ENCODE measurements around the gene ABCB4. TPM values are rescaled to one million over a fixed set of nuclear protein-coding genes. Genes with fewer than 3 reads are reported as not detected.

The ABCB4 gene
- total RNA-seq, 4 donors from 2014 or later: 1.6 to 2.8 (median 1.9) TPM; not detected in 1

DNA sequence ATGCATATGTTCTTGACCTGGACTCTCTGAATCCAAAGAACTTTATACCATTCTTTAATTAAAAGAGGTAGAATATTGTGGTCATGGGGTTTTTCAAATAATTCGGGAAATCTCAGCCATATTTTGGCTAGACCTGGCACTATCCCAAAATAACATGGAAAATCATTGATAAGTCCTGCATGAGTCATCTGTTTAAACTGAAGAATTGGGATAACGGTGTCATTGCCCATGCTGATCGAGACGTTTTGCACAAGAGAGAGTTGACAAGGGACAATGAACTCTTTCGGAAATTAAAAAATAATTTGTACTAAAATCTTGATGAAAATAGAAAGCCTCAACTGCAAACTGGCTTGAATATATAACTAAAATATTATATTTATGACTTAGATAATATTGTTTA is 19.9 kb upstream of the ABCB4 start:
- 76% methylated on average over 5 of the region's 5 CpGs for WGBS
- no peak overlapping the region for H3K27ac ChIP-seq
- H3K27me3 ChIP-seq: no peaks in the 10 kb centered on the region
- H3K4me1 ChIP-seq: no peaks in the 10 kb centered on the region
- DNase-seq (ENCODE audit: low spot score in 2 of 2): no peak
- no peak for TF ChIP-seq POLR2AphosphoS5 (IDR thresholded peaks at IDR 0.05)
- no peak for TF ChIP-seq POLR2A (IDR thresholded peaks at IDR 0.05)
- TF ChIP-seq, protein P1, sequence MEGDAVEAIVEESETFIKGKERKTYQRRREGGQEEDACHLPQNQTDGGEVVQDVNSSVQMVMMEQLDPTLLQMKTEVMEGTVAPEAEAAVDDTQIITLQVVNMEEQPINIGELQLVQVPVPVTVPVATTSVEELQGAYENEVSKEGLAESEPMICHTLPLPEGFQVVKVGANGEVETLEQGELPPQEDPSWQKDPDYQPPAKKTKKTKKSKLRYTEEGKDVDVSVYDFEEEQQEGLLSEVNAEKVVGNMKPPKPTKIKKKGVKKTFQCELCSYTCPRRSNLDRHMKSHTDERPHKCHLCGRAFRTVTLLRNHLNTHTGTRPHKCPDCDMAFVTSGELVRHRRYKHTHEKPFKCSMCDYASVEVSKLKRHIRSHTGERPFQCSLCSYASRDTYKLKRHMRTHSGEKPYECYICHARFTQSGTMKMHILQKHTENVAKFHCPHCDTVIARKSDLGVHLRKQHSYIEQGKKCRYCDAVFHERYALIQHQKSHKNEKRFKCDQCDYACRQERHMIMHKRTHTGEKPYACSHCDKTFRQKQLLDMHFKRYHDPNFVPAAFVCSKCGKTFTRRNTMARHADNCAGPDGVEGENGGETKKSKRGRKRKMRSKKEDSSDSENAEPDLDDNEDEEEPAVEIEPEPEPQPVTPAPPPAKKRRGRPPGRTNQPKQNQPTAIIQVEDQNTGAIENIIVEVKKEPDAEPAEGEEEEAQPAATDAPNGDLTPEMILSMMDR (IDR thresholded peaks at IDR 0.05): no peak
- no peak for TF ChIP-seq EP300 (IDR thresholded peaks at IDR 0.05)
- no peaks in the 10 kb centered on the region for H3K36me3 ChIP-seq
- no peak overlapping the region for H3K4me3 ChIP-seq
- H3K9me3 ChIP-seq: no peaks in the 10 kb centered on the region

DNA sequence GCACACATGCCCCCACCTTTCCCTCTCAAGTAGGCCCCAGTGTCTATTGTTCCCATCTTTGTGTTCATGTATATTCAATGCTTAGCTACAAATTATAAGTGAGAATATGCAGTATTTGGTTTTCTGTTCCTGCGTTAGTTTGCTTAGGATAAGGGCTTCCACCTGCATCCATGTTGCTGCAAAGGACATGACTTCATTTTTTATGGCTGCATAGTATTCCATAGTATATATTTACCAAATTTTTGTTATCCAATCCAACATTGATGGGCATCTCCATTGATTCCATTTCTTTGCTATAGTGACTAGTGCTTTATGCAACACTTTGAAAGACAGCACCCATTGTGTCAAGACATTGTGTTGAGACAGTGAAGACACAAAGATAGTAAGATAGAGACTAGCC is 19.0 kb upstream of the ABCB4 start:
- DNase-seq (ENCODE audit: low spot score in 2 of 2): no peak
- no peak for TF ChIP-seq EP300 (IDR thresholded peaks at IDR 0.05)
- no peak for TF ChIP-seq POLR2A (IDR thresholded peaks at IDR 0.05)
- TF ChIP-seq, protein P1 (IDR thresholded peaks at IDR 0.05): no peak
- TF ChIP-seq POLR2AphosphoS5 (IDR thresholded peaks at IDR 0.05): no peak
- WGBS: 97% methylated on average over 1 of the region's 1 CpG

GRCh38 chr7:87483131-87483530 is 7.7 kb upstream of the ABCB4 start:
- Histone ChIP-seq H3K4me3 (no peak overlapping the region), H3K27me3 (no peaks in the 10 kb centered on the region), H3K36me3 (no peaks in the 10 kb centered on the region), H3K4me1 (no peaks in the 10 kb centered on the region), H3K27ac (no peak overlapping the region), H3K9me3 (no peaks in the 10 kb centered on the region)
- TF ChIP-seq EP300 (IDR thresholded peaks at IDR 0.05): no peak
- TF ChIP-seq, protein P1 (IDR thresholded peaks at IDR 0.05): no peak
- no peak for TF ChIP-seq POLR2A (IDR thresholded peaks at IDR 0.05)
- TF ChIP-seq POLR2AphosphoS5 (IDR thresholded peaks at IDR 0.05): no peak
- DNase-seq (ENCODE audit: low spot score in 2 of 2): no peak
- 83% methylated on average over 2 of the region's 2 CpGs for WGBS

More for the DNA sequence above, 19.0 kb upstream of the ABCB4 start:
- H3K27ac ChIP-seq: no peak overlapping the region
- H3K9me3 ChIP-seq: no peaks in the 10 kb centered on the region
- H3K36me3 ChIP-seq: no peaks in the 10 kb centered on the region
- no peaks in the 10 kb centered on the region for H3K27me3 ChIP-seq
- H3K4me3 ChIP-seq: no peak overlapping the region
- no peaks in the 10 kb centered on the region for H3K4me1 ChIP-seq

DNA sequence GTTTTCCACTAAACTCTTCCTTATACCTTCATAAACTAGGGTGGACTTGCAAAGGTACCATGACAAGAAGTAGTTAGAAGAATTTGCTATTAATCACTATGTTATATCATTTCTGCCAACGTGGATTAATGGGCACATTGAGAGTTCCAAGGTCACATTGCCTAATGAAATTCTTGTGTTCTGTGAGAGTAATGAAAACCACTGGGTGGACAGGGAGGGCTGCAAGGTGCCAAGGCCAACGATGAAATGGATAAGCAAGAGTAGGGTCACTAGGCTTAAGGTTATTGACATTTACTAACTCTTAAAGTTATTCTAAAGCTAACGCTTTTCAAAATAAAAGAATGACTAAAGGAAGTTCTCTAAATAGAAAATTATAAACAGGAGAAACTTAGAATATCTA is 6.6 kb upstream of the ABCB4 start:
- no peak for DNase-seq (ENCODE audit: low spot score in 2 of 2)
- WGBS: 75% methylated on average over 3 of the region's 3 CpGs

DNA sequence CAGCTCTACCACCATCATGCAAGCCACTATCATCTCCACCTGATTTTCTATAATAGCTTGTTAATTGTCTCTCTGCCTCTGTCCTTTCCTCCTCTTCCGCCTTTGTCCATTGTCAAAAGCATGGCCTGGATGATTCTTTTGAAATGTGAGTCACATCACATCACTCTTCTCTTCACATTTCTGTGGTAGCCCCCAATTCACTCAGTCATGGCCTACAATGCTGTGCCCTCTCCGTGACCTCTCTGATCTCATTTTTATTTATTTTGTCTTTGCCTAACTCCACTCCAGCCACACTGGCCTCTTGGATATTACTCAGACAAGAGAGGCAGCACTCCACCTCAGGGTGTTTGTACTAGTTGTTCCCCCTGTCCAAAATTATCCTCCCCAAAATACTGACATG is 4.9 kb upstream of the ABCB4 start:
- no peak for DNase-seq (ENCODE audit: low spot score in 2 of 2)
- Histone ChIP-seq H3K4me3 (no peak overlapping the region), H3K9me3 (no peaks in the 10 kb centered on the region), H3K36me3 (no peaks in the 10 kb centered on the region), H3K27ac (no peak overlapping the region), H3K4me1 (peaks cover 6% of the 10 kb centered on the region), H3K27me3 (peaks cover 7% of the 10 kb centered on the region)
- no peak for TF ChIP-seq POLR2A (IDR thresholded peaks at IDR 0.05)
- TF ChIP-seq, protein P1 (IDR thresholded peaks at IDR 0.05): no peak
- no peak for TF ChIP-seq POLR2AphosphoS5 (IDR thresholded peaks at IDR 0.05)
- no peak for TF ChIP-seq EP300 (IDR thresholded peaks at IDR 0.05)
- WGBS: 93% methylated on average over 2 of the region's 2 CpGs

More for the DNA sequence above, 6.6 kb upstream of the ABCB4 start:
- TF ChIP-seq POLR2AphosphoS5 (IDR thresholded peaks at IDR 0.05): no peak
- TF ChIP-seq, protein P1 (IDR thresholded peaks at IDR 0.05): no peak
- TF ChIP-seq EP300 (IDR thresholded peaks at IDR 0.05): no peak
- TF ChIP-seq POLR2A (IDR thresholded peaks at IDR 0.05): no peak
- Histone ChIP-seq H3K36me3 (no peaks in the 10 kb centered on the region), H3K27me3 (no peaks in the 10 kb centered on the region), H3K27ac (no peak overlapping the region), H3K9me3 (no peaks in the 10 kb centered on the region), H3K4me1 (no peaks in the 10 kb centered on the region), H3K4me3 (no peak overlapping the region)
